ENCODE results near the gene RFX8.

Gene RFX8

GRCh38 chr2:101410114-101410513 is 64.8 kb downstream of the RFX8 start:
- no peak for DNase-seq

GRCh38 chr2:101409699-101410098 is 65.2 kb downstream of the RFX8 start:
- DNase-seq: no peak

- DNase-seq: no peak
Measured at GRCh38 chr2:101408925-101409324, 66.0 kb downstream of the RFX8 start.

GRCh38 chr2:101405351-101405899 is 69.5 kb downstream of the RFX8 start:
- DNase-seq: no peak

GRCh38 chr2:101403745-101404144 is 71.2 kb downstream of the RFX8 start:
- DNase-seq: no peak

- DNase-seq: no peak
Measured at GRCh38 chr2:101402630-101403029, 72.3 kb downstream of the RFX8 start.

GRCh38 chr2:101401906-101402305 is 73.0 kb downstream of the RFX8 start:
- DNase-seq: no peak

- DNase-seq: no peak
Measured at GRCh38 chr2:101401326-101401665, 73.6 kb downstream of the RFX8 start.

- no peak for DNase-seq
Measured at GRCh38 chr2:101400506-101401325, 74.2 kb downstream of the RFX8 start.

GRCh38 chr2:101400048-101400447 is 74.9 kb downstream of the RFX8 start:
- no peak for DNase-seq

GRCh38 chr2:101399021-101399799 is 75.7 kb downstream of the RFX8 start:
- no peak for DNase-seq

- no peak for DNase-seq
Measured at GRCh38 chr2:101398116-101398821, 76.6 kb downstream of the RFX8 start.

GRCh38 chr2:101396316-101396717 is 78.6 kb downstream of the RFX8 start:
- DNase-seq: no peak

GRCh38 chr2:101395545-101396315 is 79.2 kb downstream of the RFX8 start:
- no peak for DNase-seq

GRCh38 chr2:101388232-101388631 is 86.7 kb downstream of the RFX8 start:
- no peak for DNase-seq

- DNase-seq: peak; percentile 82
Measured at GRCh38 chr2:101387151-101387834, 87.6 kb downstream of the RFX8 start, which contains the start of gene CREG2. TSS of gene CREG2 (minus strand) at chr2:101387503. CDS start at chr2:101387457, 46 bp downstream.

GRCh38 chr2:101386599-101387150 is 88.2 kb downstream of the RFX8 start:
- peak; percentile 42 for DNase-seq

GRCh38 chr2:101383016-101383541 is 91.8 kb downstream of the RFX8 start:
- no peak for DNase-seq

GRCh38 chr2:101382442-101382841 is 92.5 kb downstream of the RFX8 start:
- no peak for DNase-seq

GRCh38 chr2:101380376-101380775 is 94.5 kb downstream of the RFX8 start:
- DNase-seq: no peak

GRCh38 chr2:101379091-101379490 is 95.8 kb downstream of the RFX8 start:
- no peak for DNase-seq

All from right kidney (tissue), 1 donor.